CD14-positive monocyte (primary cell): ENCODE measurements around the gene POLR3A. TPM values are rescaled to one million over a fixed set of nuclear protein-coding genes. Genes with fewer than 3 reads are reported as not detected.
"Not testable (repeated sequence)": the region's sequence is repeated elsewhere in the genome, so short reads cannot be mapped to it uniquely, and the experiment has no call there.

Experiments used
- DNase-seq, 3 donors: peaks; one replicate each; pipeline ENCODE4 v3.0.0-alpha.2; 2011 to 2022
- H2AFZ ChIP-seq: 2 replicates; pipeline ENCODE4 v1.6.0; 2012; ENCODE audit warnings: mild to moderate bottlenecking, low read depth, low read length, inconsistent platforms; ENCODE audit not compliant: insufficient read depth, poor library complexity, severe bottlenecking
- H3K27ac ChIP-seq, 2 donors: 1 replicate in 1 of 2; 2 replicates in 1 of 2; pipeline ENCODE4 v1.5.1; 2012 to 2013; ENCODE audit warnings: low read length in 2 of 2, control low read depth in 1 of 2, inconsistent platforms in 1 of 2, low read depth in 1 of 2, mild to moderate bottlenecking in 1 of 2
- H3K27me3 ChIP-seq, 2 donors: one replicate each; pipeline versions ENCODE4 v1.6.0 to v1.6.1; 2011 to 2013; ENCODE audit warnings: low read length in 2 of 2; ENCODE audit not compliant: control insufficient read depth in 2 of 2, insufficient read depth in 2 of 2
- H3K36me3 ChIP-seq, 2 donors: replicated peaks in 1 of 2; 1 replicate in 1 of 2; 2 replicates in 1 of 2; pipeline versions ENCODE4 v1.5.1 to v1.6.1; 2012 to 2013; ENCODE audit warnings: low read length in 2 of 2, control low read depth in 1 of 2, inconsistent platforms in 1 of 2, mild to moderate bottlenecking in 1 of 2; ENCODE audit not compliant: insufficient read depth in 2 of 2, control insufficient read depth in 1 of 2
- H3K4me1 ChIP-seq, 2 donors: 1 replicate in 1 of 2; 2 replicates in 1 of 2; pipeline versions ENCODE4 v1.5.1 to v1.6.1; 2012 to 2013; ENCODE audit warnings: low read length in 2 of 2, control low read depth in 1 of 2, inconsistent platforms in 1 of 2, mild to moderate bottlenecking in 1 of 2, moderate library complexity in 1 of 2; ENCODE audit not compliant: insufficient read depth in 2 of 2, control insufficient read depth in 1 of 2
- H3K4me2 ChIP-seq: replicated peaks from 2 replicates; pipeline ENCODE3; 2012; ENCODE audit warnings: low read length, moderate library complexity, mild to moderate bottlenecking; ENCODE audit not compliant: poor library complexity, severe bottlenecking; ENCODE audit errors: extremely low read depth
- H3K4me3 ChIP-seq, 3 experiments: fragments of 200-600 bp in 1 of 3; sonication (generic) in 1 of 3; replicated peaks in 1 of 3; 1 replicate in 2 of 3; 2 replicates in 1 of 3; pipeline ENCODE4 v1.5.1; 2011 to 2013; ENCODE audit warnings: low read length in 3 of 3, mild to moderate bottlenecking in 3 of 3, control low read depth in 2 of 3, low read depth in 2 of 3, inconsistent platforms in 1 of 3, moderate library complexity in 1 of 3
- H3K79me2 ChIP-seq: 2 replicates; pipeline ENCODE4 v1.6.0; 2012; ENCODE audit warnings: mild to moderate bottlenecking, control low read depth, inconsistent platforms, low read length, moderate library complexity; ENCODE audit not compliant: insufficient read depth
- H3K9ac ChIP-seq: 2 replicates; pipeline ENCODE4 v1.6.0; 2017; ENCODE audit warnings: low read length, mild to moderate bottlenecking; ENCODE audit not compliant: insufficient read depth, poor library complexity, severe bottlenecking
- H3K9me3 ChIP-seq, 2 donors: replicated peaks in 1 of 2; 1 replicate in 1 of 2; 2 replicates in 1 of 2; pipeline versions ENCODE4 v1.5.1 to v1.6.1; 2012 to 2013; ENCODE audit warnings: low read length in 2 of 2, control low read depth in 1 of 2; ENCODE audit not compliant: control insufficient read depth in 1 of 2, insufficient read depth in 1 of 2
- H4K20me1 ChIP-seq: 2 replicates; pipeline ENCODE4 v1.6.0; 2012; ENCODE audit warnings: mild to moderate bottlenecking, low read length, control low read depth, moderate library complexity; ENCODE audit not compliant: insufficient read depth
- H3K27ac Mint-ChIP-seq, 7 donors: one replicate each; pipeline ENCODE4 v1.8.0; 2020; ENCODE audit warnings: mild to moderate bottlenecking in 7 of 7, mixed read lengths in 7 of 7, moderate library complexity in 6 of 7, inconsistent platforms in 2 of 7
- H3K27me3 Mint-ChIP-seq, 3 donors: one replicate each; pipeline ENCODE4 v1.8.0; 2021 to 2022; ENCODE audit warnings: low read depth in 3 of 3, mild to moderate bottlenecking in 3 of 3, mixed read lengths in 3 of 3, moderate library complexity in 3 of 3, inconsistent platforms in 1 of 3
- H3K36me3 Mint-ChIP-seq, 2 donors: one replicate each; pipeline ENCODE4 v1.8.0; 2020; ENCODE audit warnings: mixed read lengths in 2 of 2, inconsistent platforms in 1 of 2, mild to moderate bottlenecking in 1 of 2
- H3K4me1 Mint-ChIP-seq: one replicate; pipeline ENCODE4 v1.8.0; 2020; ENCODE audit warnings: mild to moderate bottlenecking, mixed read lengths
- H3K4me3 Mint-ChIP-seq, 2 donors: one replicate each; pipeline ENCODE4 v1.8.0; 2020; ENCODE audit warnings: mild to moderate bottlenecking in 2 of 2, mixed read lengths in 2 of 2, moderate library complexity in 1 of 2
- H3K9me3 Mint-ChIP-seq, 7 donors: one replicate each; pipeline ENCODE4 v1.8.0; 2020 to 2022; ENCODE audit warnings: mixed read lengths in 7 of 7, mild to moderate bottlenecking in 6 of 7, moderate library complexity in 6 of 7, inconsistent platforms in 2 of 7
- WGBS: methylation state at CpG from one replicate; pipeline ENCODE4 v1.1.5; 2013; ENCODE audit warnings: missing lambda C conversion rate; ENCODE audit not compliant: insufficient coverage; 5-methylcytosine and 5-hydroxymethylcytosine counted together
- intact Hi-C, 2 donors: fragments of 100-400 bp; cut with micrococcal nuclease; formaldehyde crosslinking; loops; one replicate each; pipeline versions ENCODE4 v1.15.0 to v1.15.1; 2023
- polyA plus RNA-seq, 3 donors: library from polyadenylated mRNA; depleted of rRNA in 1 of 3; unstranded in 2 of 3; stranded (reverse) in 1 of 3; fragments of 300-500 nt in 2 of 3; fragments of >200 nt in 1 of 3; fragmentation: Illumina TruSeq in 2 of 3; gene quantifications; 1 replicate in 2 of 3; 2 replicates in 1 of 3; pipeline ENCODE4 v1.2.3, GENCODE V29; 2012 to 2021
- TF ChIP-seq, protein P1 (sequence below): fragments of 200-600 bp; IDR thresholded peaks from one replicate; pipeline ENCODE4 v1.8.0; 2022; ENCODE audit warnings: antibody characterized with exemption, mild to moderate bottlenecking

The POLR3A gene
- polyA plus RNA-seq, 3 donors = 2.7 to 5.2 (median 4.7) TPM

DNA sequence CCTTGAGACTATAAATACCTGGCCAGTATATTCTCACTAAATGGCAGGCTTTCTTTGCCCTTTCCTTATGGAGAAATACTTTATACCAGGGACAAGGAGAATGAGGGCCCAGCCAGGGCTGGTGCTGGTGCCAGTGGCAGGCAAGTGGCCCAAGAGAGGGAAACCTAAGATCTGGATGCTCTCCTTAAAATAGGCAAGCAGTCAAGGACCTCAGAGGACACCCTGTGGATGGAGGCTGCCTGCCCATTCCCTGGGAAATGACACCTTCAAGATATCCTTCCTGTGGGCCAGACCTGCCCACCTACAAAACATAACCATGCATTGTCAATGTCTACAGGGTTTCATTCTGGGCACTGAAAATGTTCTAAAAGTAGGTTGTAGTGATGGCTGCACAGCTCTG, 29.1 kb downstream of the POLR3A start:
- Mint-ChIP-seq H3K27ac (no peak overlapping the region), H3K4me1 (no peaks in the 10 kb centered on the region), H3K36me3 (peaks cover 80 to 89% of the 10 kb centered on the region in 2 donors), H3K4me3 (no peak overlapping the region), H3K27me3 (no peaks in the 10 kb centered on the region), H3K9me3 (peaks cover 0 to 3% (median 0%) of the 10 kb centered on the region in 7 donors)
- H3K27me3 ChIP-seq = no peaks in the 10 kb centered on the region
- DNase-seq = no peak
- H3K9me3 ChIP-seq = no peaks in the 10 kb centered on the region
- H3K4me3 ChIP-seq = no peak overlapping the region
- H3K36me3 ChIP-seq = peaks cover 60 to 62% of the 10 kb centered on the region in 2 donors
- TF ChIP-seq, protein P1, sequence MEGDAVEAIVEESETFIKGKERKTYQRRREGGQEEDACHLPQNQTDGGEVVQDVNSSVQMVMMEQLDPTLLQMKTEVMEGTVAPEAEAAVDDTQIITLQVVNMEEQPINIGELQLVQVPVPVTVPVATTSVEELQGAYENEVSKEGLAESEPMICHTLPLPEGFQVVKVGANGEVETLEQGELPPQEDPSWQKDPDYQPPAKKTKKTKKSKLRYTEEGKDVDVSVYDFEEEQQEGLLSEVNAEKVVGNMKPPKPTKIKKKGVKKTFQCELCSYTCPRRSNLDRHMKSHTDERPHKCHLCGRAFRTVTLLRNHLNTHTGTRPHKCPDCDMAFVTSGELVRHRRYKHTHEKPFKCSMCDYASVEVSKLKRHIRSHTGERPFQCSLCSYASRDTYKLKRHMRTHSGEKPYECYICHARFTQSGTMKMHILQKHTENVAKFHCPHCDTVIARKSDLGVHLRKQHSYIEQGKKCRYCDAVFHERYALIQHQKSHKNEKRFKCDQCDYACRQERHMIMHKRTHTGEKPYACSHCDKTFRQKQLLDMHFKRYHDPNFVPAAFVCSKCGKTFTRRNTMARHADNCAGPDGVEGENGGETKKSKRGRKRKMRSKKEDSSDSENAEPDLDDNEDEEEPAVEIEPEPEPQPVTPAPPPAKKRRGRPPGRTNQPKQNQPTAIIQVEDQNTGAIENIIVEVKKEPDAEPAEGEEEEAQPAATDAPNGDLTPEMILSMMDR = no peak
- no peaks in the 10 kb centered on the region for H3K79me2 ChIP-seq
- no peaks in the 10 kb centered on the region for H3K4me1 ChIP-seq
- no peak overlapping the region for H3K27ac ChIP-seq
- H3K4me2 ChIP-seq = no peak overlapping the region
- no peaks in the 10 kb centered on the region for H4K20me1 ChIP-seq
- H2AFZ ChIP-seq = no peak overlapping the region
- H3K9ac ChIP-seq = no peak overlapping the region
- intact Hi-C loops = no loop called here

GRCh38 chr10:77998780-77999179, 30.5 kb downstream of the POLR3A start:
- H3K9me3 ChIP-seq, H3K4me1 Mint-ChIP-seq, H3K4me1 ChIP-seq, H3K9ac ChIP-seq, H3K27me3 Mint-ChIP-seq, H4K20me1 ChIP-seq, DNase-seq, H2AFZ ChIP-seq, H3K4me3 Mint-ChIP-seq, H3K27me3 ChIP-seq, H3K27ac ChIP-seq, H3K79me2 ChIP-seq, H3K27ac Mint-ChIP-seq, H3K4me2 ChIP-seq, H3K4me3 ChIP-seq, H3K9me3 Mint-ChIP-seq, intact Hi-C loops: not testable (repeated sequence)
- no CpG with 5 or more reads among the region's 5 CpGs for WGBS
- peaks cover 76 to 87% of the 10 kb centered on the region in 2 donors for H3K36me3 Mint-ChIP-seq
- peaks cover 52 to 56% of the 10 kb centered on the region in 2 donors for H3K36me3 ChIP-seq
